A673 (cell line): Measurements from ENCODE around the gene PARD3. TPM values are rescaled to one million over a fixed set of nuclear protein-coding genes. Genes with fewer than 3 reads are reported as not detected.

Experiments used
- BruUV-seq: library from RNA; stranded (reverse); fragments of 400-500 nt; replicated peaks from 2 replicates; lab custom pipeline; 2021; lab: Mats Ljungman, UMichigan
- CTCF ChIA-PET: fragments of 300-600 bp; sonication (Branson Sonifier 250); formaldehyde crosslinking; loops from one replicate; lab custom pipeline; 2022; ENCODE audit warnings: antibody characterized with exemption; lab: Charles Lee
- POLR2A ChIA-PET: fragments of 300-600 bp; sonication (Branson Sonifier 250); formaldehyde crosslinking; loops from one replicate; lab custom pipeline; 2022; ENCODE audit warnings: antibody characterized with exemption; ENCODE audit not compliant: low non-redundant PET; lab: Charles Lee
- DNase-seq: peaks from one replicate; pipeline ENCODE4 v3.0.0-alpha.2; 2015; ENCODE audit warnings: low spot score
- H3K27ac ChIP-seq: fragments of 200-600 bp; sonication (generic); 2 replicates; pipeline ENCODE4 v1.5.1; 2016; ENCODE audit warnings: mixed run types, low read depth, mild to moderate bottlenecking, mixed read lengths, antibody characterized with exemption, low read length; ENCODE audit not compliant: poor library complexity, severe bottlenecking
- H3K27me3 ChIP-seq: fragments of 200-600 bp; sonication (generic); replicated peaks from 2 replicates; pipeline ENCODE4 v1.6.1; 2017; ENCODE audit warnings: mixed run types, low read depth, mild to moderate bottlenecking, mixed read lengths, antibody characterized with exemption, low read length; ENCODE audit not compliant: insufficient read depth, poor library complexity
- H3K36me3 ChIP-seq: fragments of 200-600 bp; sonication (generic); 2 replicates; pipeline ENCODE4 v1.6.1; 2016; ENCODE audit warnings: mixed run types, mild to moderate bottlenecking, mixed read lengths, antibody characterized with exemption, low read length; ENCODE audit not compliant: insufficient read depth, poor library complexity, severe bottlenecking
- H3K4me1 ChIP-seq: fragments of 200-600 bp; sonication (generic); 2 replicates; pipeline ENCODE4 v1.6.1; 2017; ENCODE audit warnings: mixed run types, mild to moderate bottlenecking, mixed read lengths, antibody characterized with exemption, low read length; ENCODE audit not compliant: insufficient read depth, poor library complexity, severe bottlenecking
- H3K4me3 ChIP-seq: fragments of 200-600 bp; sonication (generic); 2 replicates; pipeline ENCODE4 v1.5.1; 2016; ENCODE audit warnings: low read depth, mixed run types, mild to moderate bottlenecking, mixed read lengths, low read length; ENCODE audit not compliant: poor library complexity, severe bottlenecking
- H3K9me3 ChIP-seq: fragments of 200-600 bp; sonication (generic); 2 replicates; pipeline ENCODE4 v1.6.1; 2016; ENCODE audit warnings: mixed run types, low read depth, mild to moderate bottlenecking, mixed read lengths, antibody characterized with exemption, low read length; ENCODE audit not compliant: poor library complexity, severe bottlenecking
- CTCF ChIP-seq: fragments of 300-800, 200-600 bp; sonication (generic); conservative IDR thresholded peaks from 2 replicates; pipeline ENCODE4 v1.5.1; 2017; ENCODE audit warnings: low read depth, mild to moderate bottlenecking, antibody characterized with exemption, low read length, moderate library complexity, mixed read lengths
- EZH2 ChIP-seq: fragments of 200-600 bp; sonication (generic); IDR thresholded peaks from 2 replicates; pipeline ENCODE4 v1.6.1; 2017; ENCODE audit warnings: borderline replicate concordance, low read depth, mild to moderate bottlenecking, mixed read lengths, antibody characterized with exemption, low read length; ENCODE audit not compliant: poor library complexity, severe bottlenecking
- intact Hi-C: fragments of 100-400 bp; cut with micrococcal nuclease; formaldehyde crosslinking; loops from one replicate; pipeline ENCODE4 v1.10.0; 2022; ENCODE audit not compliant: unreplicated experiment
- total RNA-seq: library from RNA; stranded (reverse); gene quantifications from 2 replicates; pipeline ENCODE4 v1.2.3, GENCODE V29; 2021

PARD3 gene
- total RNA-seq, 1 experiment from 2014 or later, result 28.0 TPM

- no peak overlapping the region for H3K4me3 ChIP-seq
- no peaks in the 10 kb centered on the region for H3K9me3 ChIP-seq
- H3K36me3 ChIP-seq, result no peaks in the 10 kb centered on the region
- peaks cover 21% of the 10 kb centered on the region for H3K27me3 ChIP-seq
- CTCF ChIA-PET, result interaction anchor here (1.6 kb wide), 1 partner anchor 67 kb away, joined by 6 read pairs; no protein-coding TSS in a partner anchor
- no peak overlapping the region for H3K27ac ChIP-seq
- POLR2A ChIA-PET, result no interaction called here
- no TSS peak for BruUV-seq
- DNase-seq, result no peak
- TF ChIP-seq CTCF (no peak), EZH2 (no peak)
- peaks cover 38% of the 10 kb centered on the region for H3K4me1 ChIP-seq
- intact Hi-C loops, result no loop called here
Observed at GRCh38 chr10:34791228-34791627, 23.9 kb downstream of the PARD3 start.

GRCh38 chr10:34789966-34790506 is 25.1 kb downstream of the PARD3 start:
- no TSS peak for BruUV-seq

GRCh38 chr10:34786464-34786863 is 28.6 kb downstream of the PARD3 start:
- Histone ChIP-seq H3K27me3 (peaks cover 24% of the 10 kb centered on the region), H3K4me1 (peaks cover 72% of the 10 kb centered on the region), H3K27ac (no peak overlapping the region), H3K4me3 (no peak overlapping the region), H3K9me3 (no peaks in the 10 kb centered on the region), H3K36me3 (no peaks in the 10 kb centered on the region)
- CTCF ChIA-PET, result no interaction called here
- peak; percentile 87 for DNase-seq
- TF ChIP-seq CTCF, result peak; percentile 23; the same call in 1 of the 2 replicates
- no peak for TF ChIP-seq EZH2
- no TSS peak for BruUV-seq
- POLR2A ChIA-PET, result no interaction called here
- intact Hi-C loops, result loop anchor here (5.0 kb wide), 1 partner anchor 54 kb away; no protein-coding TSS in a partner anchor

More at GRCh38 chr10:34789966-34790506, 25.1 kb downstream of the PARD3 start:
- Histone ChIP-seq H3K27ac (no peak overlapping the region), H3K36me3 (no peaks in the 10 kb centered on the region), H3K9me3 (no peaks in the 10 kb centered on the region), H3K27me3 (peaks cover 32% of the 10 kb centered on the region), H3K4me1 (peaks cover 50% of the 10 kb centered on the region), H3K4me3 (no peak overlapping the region)
- peak; percentile 96 for DNase-seq
- no peak for TF ChIP-seq EZH2
- no peak for TF ChIP-seq CTCF
- ChIA-PET POLR2A (no interaction called here), CTCF (no interaction called here)
- intact Hi-C loops, result loop anchor here (5.0 kb wide), 1 partner anchor 58 kb away; no protein-coding TSS in a partner anchor
